HL-60/S4 treated with retinoic acid at 250 ng/mL for 4 days and 3 days (cell line): ENCODE measurements around the gene LZTS3.
"Not testable (repeated sequence)": the region's sequence is repeated elsewhere in the genome, so short reads cannot be mapped to it uniquely, and the experiment has no call there.

Experiments used
- in situ Hi-C: fragments of 300-500 bp; cut with MboI; formaldehyde crosslinking; loops from 2 replicates; pipeline ENCODE4 v1.7.0; 2022; ENCODE audit warnings: low sequenced_read_pairs

The LZTS3 gene

GRCh38 chr20:3172933-3173609 is at the start of gene LZTS3:
Gene LZTS3, minus strand, starts transcription at chr20:3173549. Its CDS starts 6,386 bp downstream, at chr20:3167163.
- in situ Hi-C loops = no loop called here

DNA sequence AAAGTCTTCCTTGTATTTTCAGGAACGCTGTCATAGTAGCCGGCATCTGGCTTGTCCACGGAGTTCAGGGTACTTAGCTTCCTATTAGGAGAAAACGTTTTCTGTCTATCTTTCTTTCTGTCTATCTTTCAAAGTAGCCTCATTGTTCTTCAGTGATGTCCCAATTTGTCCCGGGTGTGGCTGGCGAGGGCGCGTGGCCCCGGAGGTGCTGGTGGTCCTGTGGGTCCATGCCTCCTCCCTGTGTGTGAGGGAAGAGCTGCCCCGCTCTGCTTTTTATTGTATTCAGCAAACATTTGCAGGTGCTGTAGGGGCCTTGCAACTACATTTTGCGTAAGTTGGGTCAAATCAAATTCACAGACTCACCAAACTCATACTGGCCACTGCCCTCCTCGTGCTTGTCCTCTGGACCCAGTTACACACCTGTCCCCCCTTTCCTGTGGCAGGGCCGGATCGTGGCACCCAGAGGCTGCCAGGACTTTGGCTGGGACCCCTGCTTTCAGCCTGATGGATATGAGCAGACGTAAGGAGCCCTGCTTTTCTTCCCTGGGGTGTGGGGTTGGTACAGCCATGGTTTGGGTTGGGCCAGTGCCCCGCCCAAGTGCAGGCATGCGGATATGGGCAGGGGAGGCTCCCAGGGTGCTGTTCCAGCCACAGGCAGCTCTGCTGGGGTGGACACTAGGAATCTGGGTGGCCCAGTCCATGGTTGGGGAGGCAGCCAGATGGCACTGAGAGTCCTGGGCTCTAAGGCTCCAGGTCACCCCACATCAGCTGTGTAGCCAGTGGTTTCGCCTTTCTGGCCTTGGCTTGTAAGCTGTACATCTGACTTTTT is 48.3 kb upstream of the LZTS3 start:
- in situ Hi-C loops = no loop called here

DNA sequence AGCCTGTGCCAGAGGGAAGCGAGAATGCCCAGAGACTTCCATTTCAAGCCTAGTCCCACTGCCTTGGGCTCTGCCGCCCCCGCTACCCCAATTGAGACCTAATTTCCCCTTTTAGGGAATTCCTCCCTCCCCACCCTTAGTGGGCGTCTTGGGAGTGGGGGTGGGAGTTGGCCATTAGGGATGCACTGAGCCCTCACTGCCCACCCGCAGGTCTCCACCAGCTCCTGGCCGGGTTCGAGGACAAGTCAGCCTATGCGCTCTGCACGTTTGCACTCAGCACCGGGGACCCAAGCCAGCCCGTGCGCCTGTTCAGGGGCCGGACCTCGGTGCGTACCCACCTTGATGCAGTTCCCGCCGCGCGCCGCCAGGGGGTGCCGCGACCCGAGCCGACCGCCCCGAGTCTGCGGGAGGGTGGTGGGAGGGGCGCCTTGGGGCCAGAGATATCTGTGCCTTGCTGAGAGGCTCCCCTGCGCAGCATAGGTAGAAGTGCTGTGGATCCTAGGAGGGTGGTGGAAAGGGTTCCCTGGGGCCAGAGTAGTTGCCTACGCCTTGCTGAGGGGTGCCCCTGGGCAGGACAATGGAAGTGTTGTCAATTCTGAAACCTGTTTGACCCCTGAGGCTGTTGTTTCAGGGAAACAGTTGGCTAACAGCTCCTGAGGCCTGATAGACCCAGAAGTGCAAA is 45.1 kb upstream of the LZTS3 start:
- in situ Hi-C loops = no loop called here

DNA sequence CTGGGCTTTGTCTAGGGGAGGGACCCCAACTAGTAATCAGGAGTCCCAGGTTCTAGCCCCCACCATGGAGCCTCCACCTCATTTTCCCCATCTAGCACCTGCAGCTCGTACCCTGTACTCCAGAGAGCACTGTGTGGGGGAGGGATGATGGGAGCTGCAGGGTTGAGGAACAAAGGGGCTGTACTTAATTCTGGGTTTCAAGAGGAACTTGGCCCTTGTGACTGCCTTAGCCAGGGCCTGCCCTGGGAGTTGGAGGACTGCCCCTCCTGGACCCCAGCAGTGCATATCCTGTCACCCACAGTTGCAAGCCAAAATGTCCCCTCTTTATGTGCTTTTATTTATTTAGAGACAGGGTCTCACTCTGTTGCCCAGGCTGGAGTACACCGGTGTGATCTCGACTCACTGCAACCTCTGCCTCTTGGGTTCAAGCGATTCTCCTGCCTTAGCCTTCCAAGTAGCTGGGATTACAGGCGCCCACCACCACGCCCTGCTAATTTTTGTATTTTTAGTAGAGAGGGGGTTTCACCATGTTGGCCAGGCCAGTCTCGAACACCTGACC is 42.1 kb upstream of the LZTS3 start:
- in situ Hi-C loops = not testable (repeated sequence)

DNA sequence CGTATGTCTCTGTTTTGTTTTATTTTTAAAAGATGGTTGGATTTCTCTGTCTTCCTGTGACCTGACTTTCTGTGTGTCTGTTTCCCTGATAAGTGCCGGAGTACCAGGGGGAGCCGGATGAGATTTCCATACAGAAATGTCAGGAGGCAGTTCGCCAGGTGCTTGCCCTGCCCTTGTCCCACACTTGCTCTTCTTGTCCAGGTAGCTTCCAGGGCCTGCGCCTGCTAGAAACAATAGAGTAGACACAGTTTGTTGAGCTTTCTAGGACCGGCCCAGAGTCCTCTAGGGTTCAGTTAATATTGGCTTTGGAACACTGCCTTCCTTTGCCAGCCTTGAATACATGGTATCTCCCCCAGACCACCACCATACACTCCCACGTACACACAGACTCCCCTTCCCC is 39.9 kb upstream of the LZTS3 start:
- in situ Hi-C loops = no loop called here

- in situ Hi-C loops = no loop called here
Observed at GRCh38 chr20:3210346-3210745, 37.0 kb upstream of the LZTS3 start.

DNA sequence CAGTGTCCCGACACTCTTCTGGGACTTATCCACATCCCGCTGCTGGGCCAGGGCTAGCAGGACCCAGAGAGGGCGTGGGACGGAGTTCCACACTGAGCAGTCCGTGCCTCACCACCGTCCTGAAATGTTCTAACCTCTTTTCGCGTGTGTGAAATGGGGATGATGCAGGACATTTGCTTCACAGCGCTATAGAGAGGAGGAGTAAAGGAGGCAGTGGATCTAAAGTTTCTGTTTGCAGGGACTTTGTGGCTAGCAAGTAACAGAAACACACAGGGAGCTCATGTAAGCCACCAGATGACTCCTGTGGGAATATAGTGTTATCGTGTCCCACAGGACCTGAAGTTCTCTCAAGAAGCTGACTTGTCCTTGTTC is 36.6 kb upstream of the LZTS3 start:
- in situ Hi-C loops = no loop called here

- in situ Hi-C loops = no loop called here
Observed at GRCh38 chr20:3209257-3209945, 36.1 kb upstream of the LZTS3 start, which contains the start of gene ITPA. Gene ITPA, plus strand, starts transcription at chr20:3209498. Its CDS starts 54 bp downstream, at chr20:3209552.

DNA sequence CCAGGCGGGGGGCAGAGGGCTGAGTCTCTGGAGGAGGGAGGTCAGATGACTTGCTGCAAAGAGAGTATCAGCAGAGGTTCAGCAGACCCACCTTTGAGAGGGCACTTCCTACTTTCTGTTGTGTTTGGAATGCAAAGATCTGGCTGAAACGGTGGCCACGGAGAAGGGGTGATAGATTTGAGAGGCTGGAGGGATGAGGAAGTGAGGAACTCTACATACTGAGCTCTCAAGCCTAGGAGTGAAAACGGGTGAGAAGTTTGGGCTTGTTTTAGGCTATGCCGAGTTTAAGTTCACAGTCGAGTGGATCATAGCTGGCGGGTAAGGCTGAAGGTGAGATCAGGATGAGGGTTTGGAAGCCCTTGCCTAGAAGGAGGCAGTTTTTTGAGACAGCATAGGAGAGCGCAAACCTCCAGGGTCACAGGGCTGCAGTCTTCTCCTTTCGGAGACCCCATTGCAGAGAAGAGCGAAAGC is 35.5 kb upstream of the LZTS3 start:
- in situ Hi-C loops = no loop called here

- in situ Hi-C loops = no loop called here
Observed at GRCh38 chr20:3204124-3204794, 30.9 kb upstream of the LZTS3 start, which contains the start of gene DDRGK1. Gene DDRGK1, minus strand, starts transcription at chr20:3204682. Its CDS starts 55 bp downstream, at chr20:3204627.

- in situ Hi-C loops = no loop called here
Observed at GRCh38 chr20:3203315-3204123, 30.2 kb upstream of the LZTS3 start.

GRCh38 chr20:3202965-3203314 is 29.6 kb upstream of the LZTS3 start:
- in situ Hi-C loops = no loop called here

GRCh38 chr20:3199976-3200755 is 26.8 kb upstream of the LZTS3 start:
- in situ Hi-C loops = no loop called here

DNA sequence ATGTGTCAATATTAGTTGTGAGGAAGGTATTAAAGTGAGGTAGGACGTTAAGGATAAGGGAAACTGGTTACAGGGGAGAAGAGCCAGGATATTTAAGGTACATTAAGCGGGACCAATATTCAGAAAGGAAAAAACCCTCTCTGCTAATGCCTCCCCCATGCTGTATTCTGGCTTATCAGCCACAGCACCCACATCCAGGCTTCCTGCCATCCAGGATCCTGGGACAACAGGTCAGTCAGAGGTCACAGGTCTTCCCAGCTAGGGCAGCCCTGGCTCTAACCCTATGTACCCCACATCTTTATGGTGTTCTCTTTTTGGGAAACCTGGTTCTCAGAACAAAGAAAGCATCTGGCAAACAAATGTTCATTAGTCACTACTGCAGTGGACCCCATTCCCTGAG is 25.9 kb upstream of the LZTS3 start:
- in situ Hi-C loops = no loop called here

DNA sequence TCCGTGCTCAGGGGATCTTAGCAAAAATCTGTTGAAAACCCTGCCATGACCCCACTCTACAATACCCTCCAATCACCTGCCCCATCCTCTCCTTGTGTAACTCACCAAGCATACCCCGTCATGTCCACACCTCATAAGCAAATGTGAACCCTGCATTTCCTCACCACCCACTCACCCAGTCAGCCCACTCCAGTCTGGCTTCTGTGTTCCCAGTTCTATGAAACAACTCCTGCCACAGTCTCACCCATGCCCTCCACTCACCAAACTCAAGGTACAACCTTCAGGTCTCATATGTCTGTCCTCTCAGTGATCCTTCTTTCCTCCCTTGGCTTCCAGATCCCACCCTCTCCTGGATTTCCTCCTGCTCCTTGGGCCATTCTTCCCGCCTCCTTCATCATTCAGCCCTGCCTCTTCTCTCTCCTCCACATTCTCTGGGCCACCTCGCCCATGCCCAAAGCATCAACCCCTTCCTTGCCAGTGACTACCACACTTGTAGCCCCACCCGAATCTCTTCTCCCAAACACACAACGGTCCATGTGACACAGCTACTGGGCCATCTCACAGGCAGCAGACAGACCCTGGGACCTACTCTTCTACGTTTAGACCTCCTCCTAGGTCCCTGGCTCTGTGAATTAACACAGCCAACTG is 22.4 kb upstream of the LZTS3 start:
- in situ Hi-C loops = no loop called here

DNA sequence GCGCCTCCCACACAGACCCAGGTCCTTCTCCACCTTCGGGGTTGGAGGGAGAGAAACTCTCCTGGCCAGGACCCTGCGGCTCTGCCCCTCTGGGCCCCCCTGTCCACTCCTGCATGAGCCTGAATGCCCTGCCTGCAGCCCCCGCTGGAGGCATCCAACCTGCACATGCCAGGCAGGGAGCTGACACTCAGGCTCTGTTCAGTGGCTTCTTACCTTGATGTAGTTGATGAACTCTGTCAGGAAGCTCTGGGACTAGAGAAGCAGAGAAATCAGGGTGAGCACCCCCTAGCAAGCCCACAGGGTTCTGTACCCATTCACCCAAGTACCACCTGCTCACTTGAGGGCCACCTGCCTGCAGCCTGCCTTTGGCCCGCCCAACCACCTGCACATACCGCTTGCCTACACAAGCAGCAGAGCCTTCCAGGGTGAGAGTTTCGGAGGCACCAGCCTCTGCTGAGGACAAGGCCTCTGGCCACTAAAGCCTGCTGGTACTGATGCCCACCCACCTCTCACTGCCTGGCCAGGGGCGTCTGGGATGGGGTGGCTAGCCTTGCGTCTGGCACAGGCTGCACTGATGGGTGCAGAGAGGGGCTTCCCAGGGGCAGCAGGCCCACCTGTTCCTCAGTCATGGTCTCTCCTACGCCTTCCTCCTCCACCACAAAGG is 21.4 kb upstream of the LZTS3 start:
- in situ Hi-C loops = no loop called here

GRCh38 chr20:3193806-3194616 is 20.7 kb upstream of the LZTS3 start:
- in situ Hi-C loops = no loop called here
